Left hindlimb (tissue), 1 donor: ENCODE results near the gene RNF113B.

ENCODE experiments used
- DNase-seq: peaks from one replicate; pipeline ENCODE4 v3.0.0-alpha.2; 2018

Gene RNF113B

DNA sequence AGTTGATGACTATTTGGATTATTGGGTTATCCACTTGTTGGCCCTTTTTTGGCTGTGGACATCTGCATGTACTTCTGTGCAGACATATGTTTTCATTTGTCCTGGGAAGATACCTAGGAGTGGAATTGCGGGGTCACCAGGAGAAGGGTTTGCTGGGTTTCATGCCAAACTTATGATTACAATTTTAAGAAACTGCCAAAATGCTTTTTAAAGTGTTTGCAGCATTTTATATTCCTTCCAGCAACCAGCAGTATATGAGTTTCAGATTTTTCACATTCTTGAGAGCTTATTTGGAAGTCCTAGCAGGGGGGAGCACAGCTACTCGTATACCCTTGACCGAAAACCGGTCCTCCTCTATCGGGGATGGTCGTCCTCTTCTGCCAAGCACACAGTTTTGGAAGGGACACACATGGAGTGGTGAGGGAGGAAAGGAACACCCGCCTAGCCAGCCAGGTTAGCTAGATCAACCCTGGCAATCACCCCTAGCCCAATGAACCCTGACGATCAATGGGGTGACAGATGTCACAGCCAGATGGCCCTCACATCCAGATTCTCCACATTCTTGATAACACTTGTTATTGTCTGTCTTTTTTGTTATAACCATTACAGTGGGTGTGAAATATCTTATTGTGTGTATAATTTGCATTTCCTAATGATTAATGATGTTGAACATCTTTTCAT lies 26.7 kb upstream of the RNF113B start:
- DNase-seq: no peak

DNA sequence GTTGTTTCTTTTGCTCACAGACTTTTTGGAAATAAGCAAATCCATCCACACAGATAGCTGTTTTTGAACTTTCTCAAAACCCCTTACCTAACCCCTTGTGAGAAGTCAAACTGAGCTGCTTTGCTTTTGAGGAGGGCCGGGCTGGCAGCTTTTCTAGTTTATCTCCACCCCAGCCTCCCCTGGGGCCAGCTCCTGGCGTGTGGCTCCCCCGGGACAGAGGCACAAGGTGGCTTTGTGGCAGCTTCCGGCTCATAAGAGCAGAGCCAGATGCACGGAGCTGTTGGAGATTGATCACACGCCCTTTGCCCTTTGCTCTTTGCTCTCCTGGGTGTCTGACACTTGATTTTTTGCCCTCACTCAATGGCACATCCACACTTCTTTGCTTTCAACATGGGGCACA lies 24.9 kb upstream of the RNF113B start:
- DNase-seq: no peak

GRCh38 chr13:98201189-98201588 lies 24.1 kb upstream of the RNF113B start:
- no peak for DNase-seq

GRCh38 chr13:98200211-98200878 lies 23.3 kb upstream of the RNF113B start:
- no peak for DNase-seq

GRCh38 chr13:98199480-98199879 lies 22.4 kb upstream of the RNF113B start:
- DNase-seq: no peak

- DNase-seq: no peak
Observed at GRCh38 chr13:98198683-98199082, 21.6 kb upstream of the RNF113B start.

DNA sequence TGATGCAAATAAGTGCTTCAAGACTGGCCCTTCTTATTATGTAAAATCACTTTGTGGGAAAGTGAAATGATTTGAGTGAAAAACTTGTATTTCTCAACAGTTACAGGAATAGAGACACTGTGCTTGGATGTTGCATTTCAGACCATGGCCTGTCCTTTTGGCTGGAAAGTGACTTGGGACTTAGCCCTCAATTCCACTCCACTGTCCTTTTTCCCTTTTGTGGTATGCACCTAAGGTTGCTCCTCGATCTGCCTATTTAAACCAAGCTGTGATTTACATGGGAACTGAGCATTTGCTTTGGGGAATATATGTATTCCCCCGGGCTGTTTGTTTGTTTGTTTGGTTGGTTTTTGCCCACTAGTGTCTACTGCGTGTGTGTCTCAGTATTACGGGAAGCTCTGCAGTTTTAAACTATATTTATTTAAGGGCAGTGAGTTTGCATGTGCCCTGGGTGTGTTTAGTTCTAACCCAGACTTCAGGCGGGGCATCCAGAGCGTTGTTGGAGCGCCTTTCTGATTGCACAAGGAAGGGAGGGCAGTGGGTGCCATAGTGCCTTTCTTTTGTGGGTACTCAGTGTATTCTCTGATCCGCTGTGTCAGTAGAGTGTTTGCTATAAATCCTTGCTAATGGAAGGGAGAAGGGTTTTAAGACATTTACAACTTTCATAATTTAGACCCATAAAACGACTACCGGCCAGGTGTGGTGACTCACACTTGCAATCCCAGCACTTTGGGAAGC lies 18.2 kb upstream of the RNF113B start:
- no peak for DNase-seq

DNA sequence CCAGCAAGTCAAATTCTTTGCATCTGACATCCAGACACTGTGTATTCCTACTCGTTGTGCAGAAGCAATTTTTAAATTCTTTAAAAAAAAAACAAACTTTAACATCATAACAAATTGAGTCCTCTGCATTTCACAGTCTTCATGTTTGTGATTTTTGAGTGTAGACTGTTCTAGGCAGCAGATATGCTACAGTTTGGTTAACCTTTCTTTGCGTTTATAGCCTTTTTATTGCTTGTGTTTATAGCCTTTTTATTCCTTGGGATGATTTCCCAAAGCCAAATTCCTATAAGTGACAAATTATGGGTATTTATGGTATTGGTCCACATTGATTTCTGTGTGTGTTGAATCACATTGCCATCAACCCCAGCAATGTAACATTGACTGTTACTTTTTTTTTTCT lies 14.9 kb upstream of the RNF113B start:
- no peak for DNase-seq

GRCh38 chr13:98190889-98191444 lies 13.9 kb upstream of the RNF113B start:
- no peak for DNase-seq

GRCh38 chr13:98189841-98190505 lies 12.9 kb upstream of the RNF113B start:
- no peak for DNase-seq

DNA sequence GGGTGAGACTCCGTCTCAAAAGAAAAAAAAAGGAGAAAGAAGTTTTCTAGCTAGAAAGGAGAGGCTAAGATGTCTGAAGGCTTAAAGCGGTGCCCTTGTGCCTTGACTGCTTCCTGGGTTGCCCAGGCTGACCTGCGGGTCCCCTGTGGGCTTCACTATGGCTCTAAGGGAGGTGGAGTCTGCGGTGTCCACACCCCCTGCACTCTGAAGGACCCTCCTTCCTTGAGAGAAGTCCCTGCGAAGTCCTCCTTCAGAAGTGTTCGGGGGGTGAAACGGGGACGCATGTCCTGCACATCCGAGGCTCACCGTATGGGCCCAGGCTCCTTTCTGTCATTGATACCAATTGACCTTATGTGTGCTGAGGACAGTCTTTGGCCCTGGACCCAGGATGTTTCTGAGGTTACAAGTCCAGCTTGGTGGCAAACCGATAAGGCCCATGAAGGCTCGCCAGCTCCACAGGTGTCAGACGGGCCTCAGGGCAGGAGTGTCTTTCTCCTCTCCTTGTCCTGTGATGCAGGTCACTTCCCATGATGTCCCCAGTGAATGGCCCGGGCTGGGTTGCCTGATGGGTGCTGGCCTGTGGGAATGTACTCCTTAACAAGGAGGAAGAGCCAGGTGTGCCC lies 11.6 kb upstream of the RNF113B start:
- DNase-seq: no peak

DNA sequence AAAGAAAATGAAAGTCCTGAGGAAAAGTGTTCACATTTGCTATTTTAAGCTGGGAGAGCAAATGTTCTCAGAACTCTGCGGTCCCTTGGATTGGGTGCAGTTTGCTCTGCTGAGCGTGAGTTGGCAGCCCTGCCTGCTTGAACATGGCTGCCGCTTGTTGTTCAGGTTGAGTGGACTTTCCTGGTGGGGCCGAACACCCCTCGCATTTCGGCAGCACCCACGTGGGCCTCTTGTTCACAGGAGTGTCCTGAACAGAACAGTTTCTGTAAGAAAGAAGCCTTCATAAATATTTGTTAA lies 10.8 kb upstream of the RNF113B start:
- DNase-seq: no peak

DNA sequence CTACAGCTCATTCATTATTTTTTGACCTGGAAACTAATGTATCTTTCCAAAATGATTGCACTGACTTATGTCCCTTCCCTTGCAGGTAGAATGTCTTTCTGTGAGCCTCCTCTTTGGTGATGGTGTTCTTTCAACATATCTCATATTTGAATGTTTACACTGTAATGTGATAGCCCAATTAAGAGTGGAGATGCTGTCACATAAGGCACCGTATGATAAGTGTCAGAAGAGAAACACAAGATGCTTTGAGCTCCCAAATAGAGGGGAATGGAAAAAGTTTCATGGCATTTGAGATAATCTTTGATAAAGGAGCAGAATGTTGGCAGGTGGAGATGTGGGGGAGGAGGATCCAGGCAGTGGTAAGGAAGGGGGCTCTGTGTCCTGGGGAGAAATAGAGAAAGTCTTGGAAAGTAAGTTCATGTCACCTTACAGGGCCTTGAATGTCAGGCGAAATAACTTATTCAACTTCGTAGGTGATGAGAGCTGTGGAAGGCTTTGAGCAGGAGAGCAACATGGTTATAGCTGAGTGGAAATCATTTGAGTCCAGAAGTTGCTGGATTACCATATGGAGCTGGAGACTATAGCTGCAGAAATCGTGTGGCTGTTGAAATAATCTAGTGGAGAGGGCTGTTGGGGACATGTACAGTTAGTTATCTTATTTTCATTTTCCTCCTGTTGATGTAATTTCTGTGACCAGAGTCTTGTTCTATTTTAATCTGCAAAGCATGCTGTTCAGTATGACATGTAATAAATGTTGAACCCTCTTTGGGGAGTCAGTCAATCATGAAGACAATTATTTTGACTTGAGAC lies 10.3 kb upstream of the RNF113B start:
- no peak for DNase-seq

DNA sequence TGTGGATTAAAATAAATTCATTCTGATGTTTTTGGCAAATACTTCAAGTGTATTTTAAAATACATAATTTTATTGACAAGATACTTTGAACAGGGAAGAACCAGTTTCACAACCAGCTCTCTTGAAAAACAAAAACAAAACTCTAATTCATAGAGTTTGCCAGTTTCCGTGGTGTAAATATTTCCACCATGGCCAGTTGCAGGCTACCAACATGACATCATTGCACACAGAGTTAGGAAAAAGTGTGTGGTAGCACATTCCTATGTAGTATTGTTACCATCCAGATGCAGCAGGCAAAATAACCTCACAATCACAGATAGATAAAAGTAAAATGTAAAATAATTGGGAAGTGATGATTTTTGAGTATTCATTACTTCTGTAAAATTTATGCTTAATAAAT lies 7.7 kb upstream of the RNF113B start:
- no peak for DNase-seq

- no peak for DNase-seq
Observed at GRCh38 chr13:98182589-98182988, 5.5 kb upstream of the RNF113B start.

DNA sequence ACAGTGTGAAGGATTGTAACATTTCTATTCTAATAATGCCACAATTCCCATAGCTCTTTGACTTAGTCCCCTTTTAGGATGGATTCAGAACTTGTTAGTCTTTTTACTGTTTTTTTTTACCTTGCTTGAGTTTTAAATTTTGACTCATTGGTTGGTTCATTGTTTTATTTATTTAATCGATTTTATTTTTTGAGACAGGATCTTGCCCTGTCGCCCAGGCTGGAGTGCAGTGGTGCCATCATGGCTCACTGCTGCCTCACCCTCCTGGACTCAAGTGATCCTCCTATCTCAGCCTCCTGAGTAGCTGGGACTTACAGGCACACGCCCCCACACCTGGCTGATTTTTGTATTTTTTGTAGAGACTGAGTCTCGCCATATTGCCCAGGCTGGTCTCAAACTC lies 5.1 kb upstream of the RNF113B start:
- DNase-seq: no peak

- DNase-seq: no peak
Observed at GRCh38 chr13:98181111-98181815, 4.2 kb upstream of the RNF113B start.

DNA sequence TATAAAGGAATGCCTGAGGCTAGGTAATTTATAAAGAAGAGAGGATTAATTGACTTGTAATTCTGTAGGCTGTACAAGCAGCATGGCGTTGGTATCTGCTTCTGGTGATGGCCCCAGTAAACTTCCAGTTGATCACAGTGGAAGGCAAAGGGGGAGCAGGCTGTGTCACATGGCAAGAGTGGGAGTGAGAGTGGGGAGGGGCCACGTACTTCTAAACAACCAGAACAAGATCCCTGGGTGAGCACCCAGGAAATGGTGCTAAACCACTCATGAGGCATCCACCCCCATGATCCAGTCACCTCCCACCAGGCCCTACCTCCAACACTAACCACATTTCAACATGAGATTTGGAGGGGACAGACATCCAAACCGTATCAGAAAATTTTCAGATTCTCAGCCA lies 3.0 kb upstream of the RNF113B start:
- no peak for DNase-seq

DNA sequence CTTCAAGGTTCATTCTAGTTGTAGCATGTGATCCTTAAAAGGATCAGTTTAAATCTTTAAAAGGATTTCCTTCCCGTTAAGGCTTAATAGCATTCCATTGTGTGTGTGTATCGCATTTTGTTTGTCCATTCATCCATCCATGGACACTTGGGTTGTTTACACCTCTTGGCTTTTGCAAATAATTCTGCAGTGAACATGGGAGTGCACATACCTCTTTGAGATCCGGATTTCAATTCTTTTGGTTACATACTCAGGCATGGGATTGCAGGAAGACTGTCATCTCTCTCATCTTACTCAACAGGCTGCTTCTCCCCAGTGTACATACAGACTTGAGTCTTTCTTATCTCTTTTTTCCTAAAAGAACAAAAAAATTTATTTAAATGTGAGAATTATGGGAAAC lies 1.2 kb downstream of the RNF113B start:
- no peak for DNase-seq

DNA sequence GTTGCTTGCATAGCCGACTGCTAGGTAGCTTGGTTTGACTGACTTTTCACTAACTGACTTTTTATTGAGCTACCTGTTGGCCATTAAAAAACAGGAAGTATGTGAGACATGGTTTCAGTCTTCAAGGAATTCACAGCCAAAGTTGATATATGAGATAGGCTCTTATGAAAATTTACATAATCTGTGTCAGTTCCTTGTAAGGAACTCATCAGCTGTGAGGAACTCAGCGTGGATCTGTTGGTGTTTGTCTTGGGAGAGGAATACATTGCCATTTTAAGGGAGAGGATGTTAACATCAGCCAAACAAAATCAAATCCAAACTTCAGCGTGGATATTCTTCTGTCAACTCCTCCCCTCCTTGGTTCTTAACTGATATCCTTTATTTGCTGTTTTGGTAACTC lies 2.0 kb downstream of the RNF113B start:
- no peak for DNase-seq

- DNase-seq: no peak
Observed at GRCh38 chr13:98174307-98174706, 2.8 kb downstream of the RNF113B start.
